HG02798 (cell line): ENCODE data around the gene COL5A1.
"Not testable (repeated sequence)": the region's sequence is repeated elsewhere in the genome, so short reads cannot be mapped to it uniquely, and the experiment has no call there.

Experiments
- ATAC-seq: cut with Tn5 transposase; IDR thresholded peaks from one replicate; pipeline ENCODE4 v1.9.1; 2021; ENCODE audit warnings: mild to moderate bottlenecking; ENCODE audit not compliant: unreplicated experiment, poor library complexity

The COL5A1 gene

GRCh38 chr9:134670851-134671281 lies 29.3 kb downstream of the COL5A1 start:
- no peak for ATAC-seq

- no peak for ATAC-seq
These were observed 29.9 kb downstream of the COL5A1 start for GRCh38 chr9:134671341-134672113.

GRCh38 chr9:134676361-134676760 lies 34.8 kb downstream of the COL5A1 start:
- no peak for ATAC-seq

- no peak for ATAC-seq
These were observed 35.3 kb downstream of the COL5A1 start for GRCh38 chr9:134676886-134677285.

GRCh38 chr9:134677743-134678142 lies 36.1 kb downstream of the COL5A1 start:
- ATAC-seq = no peak

GRCh38 chr9:134678206-134678605 lies 36.6 kb downstream of the COL5A1 start:
- ATAC-seq = no peak

- no peak for ATAC-seq
These were observed 37.3 kb downstream of the COL5A1 start for GRCh38 chr9:134678666-134679443.

- ATAC-seq = no peak
These were observed 38.2 kb downstream of the COL5A1 start for GRCh38 chr9:134679616-134680392.

GRCh38 chr9:134680393-134681060 lies 38.9 kb downstream of the COL5A1 start:
- ATAC-seq = no peak

- ATAC-seq = no peak
These were observed 39.6 kb downstream of the COL5A1 start for GRCh38 chr9:134681061-134681661.

GRCh38 chr9:134682026-134682425 lies 40.4 kb downstream of the COL5A1 start:
- ATAC-seq = no peak

- ATAC-seq = no peak
These were observed 41.2 kb downstream of the COL5A1 start for GRCh38 chr9:134682651-134683364.

- no peak for ATAC-seq
These were observed 42.2 kb downstream of the COL5A1 start for GRCh38 chr9:134683714-134684374.

- ATAC-seq = no peak
These were observed 42.7 kb downstream of the COL5A1 start for GRCh38 chr9:134684375-134684723.

GRCh38 chr9:134684941-134685340 lies 43.3 kb downstream of the COL5A1 start:
- ATAC-seq = not testable (repeated sequence)

GRCh38 chr9:134685784-134686183 lies 44.2 kb downstream of the COL5A1 start:
- ATAC-seq = no peak

- no peak for ATAC-seq
These were observed 45.3 kb downstream of the COL5A1 start for GRCh38 chr9:134686896-134687295.

GRCh38 chr9:134687556-134687955 lies 46.0 kb downstream of the COL5A1 start:
- no peak for ATAC-seq

- ATAC-seq = no peak
These were observed 46.6 kb downstream of the COL5A1 start for GRCh38 chr9:134688231-134688630.
